Astrocyte (in vitro differentiated cells and primary cell): ENCODE results near the gene GABARAP.

ENCODE experiments used
- CTCF ChIP-seq: IDR thresholded peaks from 2 replicates; pipeline ENCODE4 v1.5.1; 2011; ENCODE audit warnings: low read depth, mild to moderate bottlenecking, inconsistent platforms, low read length, moderate library complexity; ENCODE audit not compliant: insufficient read depth
- EZH2 ChIP-seq: IDR thresholded peaks from 2 replicates; pipeline ENCODE4 v1.6.1; 2012; ENCODE audit warnings: mild to moderate bottlenecking, low read length, inconsistent platforms; ENCODE audit not compliant: insufficient read depth

- TF ChIP-seq CTCF: no peak
- peak; percentile 75 for TF ChIP-seq EZH2
Observed at GRCh38 chr17:7281074-7281952, 39.1 kb upstream of the GABARAP start, which contains the start of gene SLC2A4.
